Fibroblast of lung (primary cell): ENCODE data around the gene TEX19. TPM values are rescaled to one million over a fixed set of nuclear protein-coding genes. Genes with fewer than 3 reads are reported as not detected.
A peak's percentile ranks its signal among the peaks of the same experiment; 100 is the strongest.

Experiments
- DNase-seq, 2 donors: peaks; one replicate each; pipeline versions ENCODE4 v3.0.0 to v3.0.0-alpha.2; 2010; ENCODE audit warnings: low read depth in 2 of 2
- H2AFZ ChIP-seq: 2 replicates; pipeline ENCODE4 v1.5.1; 2012; ENCODE audit warnings: low read length, control low read depth, inconsistent platforms
- H3K27ac ChIP-seq: 2 replicates; pipeline ENCODE4 v1.5.1; 2011; ENCODE audit warnings: low read length, control low read depth; ENCODE audit not compliant: insufficient read depth
- H3K27me3 ChIP-seq: 2 replicates; pipeline ENCODE4 v1.5.1; 2011; ENCODE audit warnings: mild to moderate bottlenecking, low read length; ENCODE audit not compliant: control insufficient read depth, insufficient read depth
- H3K36me3 ChIP-seq: 2 replicates; pipeline ENCODE4 v1.5.1; 2011; ENCODE audit warnings: low read length; ENCODE audit not compliant: control insufficient read depth, insufficient read depth
- H3K4me1 ChIP-seq: 2 replicates; pipeline ENCODE4 v1.5.1; 2011; ENCODE audit warnings: low read length; ENCODE audit not compliant: control insufficient read depth, insufficient read depth; ENCODE audit errors: extremely low read depth
- H3K4me2 ChIP-seq: 2 replicates; pipeline ENCODE4 v1.5.1; 2011; ENCODE audit warnings: low read length, control low read depth; ENCODE audit not compliant: insufficient read depth; ENCODE audit errors: extremely low read depth
- H3K4me3 ChIP-seq, 4 experiments: fragments of 200-600 bp in 1 of 4; sonication (generic) in 1 of 4; replicated peaks in 1 of 4; 2 replicates each; pipeline ENCODE4 v1.5.1; 2011 to 2016; ENCODE audit warnings: low read length in 4 of 4, low read depth in 3 of 4, mild to moderate bottlenecking in 3 of 4, control low read depth in 2 of 4, inconsistent platforms in 1 of 4, mixed read lengths in 1 of 4; ENCODE audit not compliant: insufficient read depth in 1 of 4; ENCODE audit errors: control extremely low read depth in 1 of 4
- H3K79me2 ChIP-seq: 2 replicates; pipeline ENCODE4 v1.5.1; 2012; ENCODE audit warnings: mild to moderate bottlenecking, low read length, inconsistent platforms; ENCODE audit not compliant: control insufficient read depth, insufficient read depth
- H3K9ac ChIP-seq: 2 replicates; pipeline ENCODE4 v1.5.1; 2011; ENCODE audit warnings: mild to moderate bottlenecking, low read length, control low read depth; ENCODE audit not compliant: insufficient read depth
- H3K9me3 ChIP-seq: 2 replicates; pipeline ENCODE4 v1.5.1; 2012; ENCODE audit warnings: low read depth, low read length; ENCODE audit not compliant: control insufficient read depth, insufficient read depth
- H4K20me1 ChIP-seq: 2 replicates; pipeline ENCODE4 v1.5.1; 2011; ENCODE audit warnings: low read length; ENCODE audit not compliant: control insufficient read depth, insufficient read depth; ENCODE audit errors: extremely low read depth
- EZH2 ChIP-seq: IDR thresholded peaks from 2 replicates; pipeline ENCODE4 v1.5.1; 2012; ENCODE audit warnings: low read length, control low read depth, mild to moderate bottlenecking; ENCODE audit errors: missing control alignments
- polyA plus RNA-seq, 2 donors: library from polyadenylated mRNA; depleted of rRNA in 1 of 2; stranded (reverse) in 1 of 2; unstranded in 1 of 2; fragments of >200 nt; gene quantifications; 2 replicates each; pipeline ENCODE4 v1.2.1, GENCODE V29; 2011 to 2012; ENCODE audit warnings: missing spikeins in 1 of 2
- total RNA-seq: library from RNA; depleted of rRNA; stranded (reverse); fragments of >200 nt; gene quantifications from 2 replicates; pipeline ENCODE4 v1.2.1, GENCODE V29; 2014
- TF ChIP-seq, protein P1 (sequence below), 2 donors: IDR thresholded peaks in 1 of 2; conservative IDR thresholded peaks in 1 of 2; 1 replicate in 1 of 2; 2 replicates in 1 of 2; pipeline ENCODE4 v1.5.1; 2011 to 2012; ENCODE audit warnings: low read length in 2 of 2, control low read depth in 1 of 2, inconsistent platforms in 1 of 2, low read depth in 1 of 2, mild to moderate bottlenecking in 1 of 2

Gene TEX19
- total and polyA plus RNA-seq, 2 donors (not counting 1 experiment from before 2014, with no cell fraction given) = 0.05 to 0.17 TPM

DNA sequence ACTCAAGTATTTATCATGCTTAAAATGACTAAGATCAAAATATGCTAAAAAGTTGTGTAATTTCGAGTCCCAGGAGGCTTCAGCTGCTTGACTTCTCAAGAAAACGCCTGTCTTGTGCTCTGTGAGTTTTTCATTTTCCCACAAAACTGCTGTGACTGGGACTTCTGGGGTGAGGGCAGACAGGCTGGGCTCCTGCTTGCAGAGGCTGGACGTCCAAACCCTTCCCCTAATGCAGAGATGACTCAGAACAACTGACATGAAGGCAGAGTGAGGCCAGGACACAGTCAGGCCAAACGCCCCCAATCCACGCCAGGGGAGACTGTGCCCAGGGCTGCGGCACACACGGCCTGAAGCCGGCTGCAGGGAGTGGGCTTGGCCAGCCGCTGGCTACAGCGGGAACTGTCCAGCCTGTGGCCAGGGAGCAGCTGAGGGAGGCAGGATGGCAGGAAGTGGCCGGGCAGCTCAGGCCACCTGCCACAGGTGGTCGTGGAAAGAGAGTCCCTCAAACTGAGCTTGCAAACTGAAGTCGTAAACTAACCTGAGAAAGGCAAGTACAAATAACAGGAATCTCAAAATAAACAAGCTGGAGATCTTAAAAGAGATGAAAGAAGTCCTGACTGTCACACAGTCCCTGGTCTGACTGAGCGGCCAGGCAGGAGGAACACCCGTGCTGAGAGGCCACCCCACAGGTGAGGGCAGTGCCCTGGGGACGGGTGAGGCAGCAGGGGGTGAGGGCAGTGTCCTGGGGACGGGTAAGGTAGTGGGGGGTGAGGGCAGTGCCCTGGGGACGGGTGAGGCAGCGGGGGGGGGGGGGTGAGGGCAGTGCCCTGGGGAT is 37.8 kb downstream of the TEX19 start:
- H3K27ac ChIP-seq = peak overlapping the region; percentile 71
- peaks cover 20% of the 10 kb centered on the region for H3K4me1 ChIP-seq
- H3K36me3 ChIP-seq = peaks cover 2% of the 10 kb centered on the region
- no peaks in the 10 kb centered on the region for H4K20me1 ChIP-seq
- TF ChIP-seq EZH2 = no peak
- TF ChIP-seq, protein P1, sequence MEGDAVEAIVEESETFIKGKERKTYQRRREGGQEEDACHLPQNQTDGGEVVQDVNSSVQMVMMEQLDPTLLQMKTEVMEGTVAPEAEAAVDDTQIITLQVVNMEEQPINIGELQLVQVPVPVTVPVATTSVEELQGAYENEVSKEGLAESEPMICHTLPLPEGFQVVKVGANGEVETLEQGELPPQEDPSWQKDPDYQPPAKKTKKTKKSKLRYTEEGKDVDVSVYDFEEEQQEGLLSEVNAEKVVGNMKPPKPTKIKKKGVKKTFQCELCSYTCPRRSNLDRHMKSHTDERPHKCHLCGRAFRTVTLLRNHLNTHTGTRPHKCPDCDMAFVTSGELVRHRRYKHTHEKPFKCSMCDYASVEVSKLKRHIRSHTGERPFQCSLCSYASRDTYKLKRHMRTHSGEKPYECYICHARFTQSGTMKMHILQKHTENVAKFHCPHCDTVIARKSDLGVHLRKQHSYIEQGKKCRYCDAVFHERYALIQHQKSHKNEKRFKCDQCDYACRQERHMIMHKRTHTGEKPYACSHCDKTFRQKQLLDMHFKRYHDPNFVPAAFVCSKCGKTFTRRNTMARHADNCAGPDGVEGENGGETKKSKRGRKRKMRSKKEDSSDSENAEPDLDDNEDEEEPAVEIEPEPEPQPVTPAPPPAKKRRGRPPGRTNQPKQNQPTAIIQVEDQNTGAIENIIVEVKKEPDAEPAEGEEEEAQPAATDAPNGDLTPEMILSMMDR (conservative IDR thresholded peaks at IDR 0.05 in 1 of 2, IDR thresholded peaks at IDR 0.05 in 1 of 2; ENCODE audit: low read depth in 1 of 2, low read length in 2 of 2) = no peak
- no peaks in the 10 kb centered on the region for H3K27me3 ChIP-seq
- no peak overlapping the region for H3K4me3 ChIP-seq
- H3K9me3 ChIP-seq = no peaks in the 10 kb centered on the region
- H2AFZ ChIP-seq = no peak overlapping the region
- H3K4me2 ChIP-seq = peak overlapping the region; percentile 13
- H3K9ac ChIP-seq = peak overlapping the region; percentile 38
- DNase-seq = peak; percentile 62 to 92
- no peaks in the 10 kb centered on the region for H3K79me2 ChIP-seq

DNA sequence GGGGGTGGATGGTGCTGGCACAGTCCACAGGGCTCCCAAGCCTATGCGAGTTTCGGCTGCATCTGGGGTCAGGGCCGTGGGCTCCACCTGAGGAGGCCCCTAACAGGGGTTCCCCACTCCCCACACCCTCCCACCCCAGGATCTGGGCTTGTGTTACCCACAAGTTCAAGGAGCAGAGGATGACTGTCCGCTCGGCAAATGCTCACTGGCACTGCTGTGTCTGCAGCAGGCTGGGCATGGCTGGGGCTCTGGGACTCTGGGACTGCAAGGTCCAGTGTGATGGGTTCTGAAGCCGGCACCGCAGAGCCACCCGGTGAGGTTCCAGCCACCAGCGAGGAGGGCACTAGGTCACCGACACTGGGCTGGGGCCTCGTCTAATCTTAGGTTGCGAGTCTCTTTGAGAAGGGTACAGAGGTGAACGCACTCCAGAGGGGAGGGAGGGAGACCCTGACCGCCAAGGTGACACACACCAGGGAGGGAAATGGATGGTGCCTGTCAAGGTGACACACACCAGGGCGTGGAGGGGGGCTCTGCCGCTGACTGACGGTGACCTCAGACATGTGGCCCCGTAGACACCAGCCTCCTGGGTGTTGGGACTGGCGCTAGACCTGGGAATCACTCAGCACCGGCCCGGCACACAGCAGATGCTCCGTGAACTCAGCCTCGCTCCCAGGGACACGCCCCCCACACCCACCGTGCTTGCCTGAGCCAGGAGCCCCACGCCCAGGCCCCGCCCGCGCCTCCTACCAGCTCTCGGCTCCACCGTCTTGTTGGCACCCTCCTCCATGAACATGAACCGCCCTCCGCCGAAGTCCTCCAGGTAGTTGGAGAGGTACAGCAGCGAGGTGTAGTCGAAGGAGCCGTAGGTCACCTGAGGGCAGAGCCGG is 38.6 kb downstream of the TEX19 start:
- peaks cover 2% of the 10 kb centered on the region for H3K36me3 ChIP-seq
- H3K4me3 ChIP-seq = no peak overlapping the region
- no peaks in the 10 kb centered on the region for H3K27me3 ChIP-seq
- no peaks in the 10 kb centered on the region for H3K9me3 ChIP-seq
- no peaks in the 10 kb centered on the region for H4K20me1 ChIP-seq
- H2AFZ ChIP-seq = no peak overlapping the region
- peak overlapping the region; percentile 25 for H3K4me2 ChIP-seq
- H3K4me1 ChIP-seq = peaks cover 20% of the 10 kb centered on the region
- no peaks in the 10 kb centered on the region for H3K79me2 ChIP-seq
- TF ChIP-seq EZH2 = no peak
- TF ChIP-seq, protein P1 (conservative IDR thresholded peaks at IDR 0.05 in 1 of 2, IDR thresholded peaks at IDR 0.05 in 1 of 2; ENCODE audit: low read depth in 1 of 2, low read length in 2 of 2) = no peak
- no peak overlapping the region for H3K9ac ChIP-seq
- H3K27ac ChIP-seq = no peak overlapping the region
- DNase-seq = no peak

DNA sequence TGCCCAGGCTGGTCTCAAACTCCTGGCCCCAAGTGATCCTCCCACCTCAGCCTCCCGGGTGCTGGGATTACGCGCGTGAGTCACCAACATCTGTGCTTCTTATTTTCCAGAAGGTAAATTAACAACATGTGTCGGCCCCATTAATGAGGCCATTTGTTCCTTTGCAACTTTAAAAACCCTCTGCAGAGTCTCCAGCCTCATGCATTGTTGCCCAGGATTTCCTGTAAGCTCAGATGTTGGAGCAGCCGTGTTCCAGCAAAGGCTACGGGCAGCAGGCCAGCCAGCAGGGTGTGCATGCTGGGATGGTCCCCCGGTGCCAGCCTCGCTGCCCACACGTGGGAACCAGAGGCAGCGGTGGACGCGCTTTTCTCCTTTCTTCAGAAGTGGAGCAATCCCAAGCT is 40.0 kb downstream of the TEX19 start:
- no peak for TF ChIP-seq EZH2
- TF ChIP-seq, protein P1 (conservative IDR thresholded peaks at IDR 0.05 in 1 of 2, IDR thresholded peaks at IDR 0.05 in 1 of 2; ENCODE audit: low read depth in 1 of 2, low read length in 2 of 2) = no peak
- Histone ChIP-seq H3K4me3 (no peak overlapping the region), H4K20me1 (no peaks in the 10 kb centered on the region), H2AFZ (no peak overlapping the region), H3K27ac (peak overlapping the region; percentile 28), H3K36me3 (peaks cover 5% of the 10 kb centered on the region), H3K27me3 (no peaks in the 10 kb centered on the region), H3K79me2 (no peaks in the 10 kb centered on the region), H3K4me2 (peak overlapping the region; percentile 48), H3K4me1 (peaks cover 20% of the 10 kb centered on the region), H3K9ac (no peak overlapping the region), H3K9me3 (no peaks in the 10 kb centered on the region)
- DNase-seq = peak; percentile 55 to 70
